ENCODE measurements around the gene MAF.
A peak's percentile ranks its signal among the peaks of the same experiment; 100 is the strongest.

The MAF gene

DNA sequence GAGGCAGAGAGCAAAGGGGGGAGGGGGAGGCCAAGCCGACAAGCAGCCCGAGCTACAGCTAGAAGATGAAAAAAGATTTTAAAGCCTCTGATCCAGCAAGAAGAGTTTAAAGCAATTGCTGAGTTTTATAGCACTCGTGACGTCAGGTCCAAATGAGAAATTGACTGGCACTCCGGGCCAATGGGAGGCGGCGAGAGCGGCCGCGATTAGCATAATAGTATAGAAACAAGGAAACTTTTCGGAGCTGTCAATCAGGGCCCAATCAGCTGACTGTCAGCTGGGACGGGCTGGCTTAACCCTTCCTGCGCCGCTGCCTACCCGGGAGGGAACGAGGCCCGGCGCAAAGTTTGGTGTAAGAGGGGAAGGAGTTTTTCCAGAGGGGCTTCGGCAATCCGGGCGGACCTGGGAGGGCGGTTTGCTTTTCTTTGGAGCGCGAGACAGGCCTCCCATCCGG, at the start of gene MAF:
TSS of gene MAF (minus strand) at position 100 of the 454 bp plus-strand sequence. CDS start 835 bp downstream, outside the sequence.
- peak; percentile 92 for DNase-seq (ENCODE audit: low spot score)

DNA sequence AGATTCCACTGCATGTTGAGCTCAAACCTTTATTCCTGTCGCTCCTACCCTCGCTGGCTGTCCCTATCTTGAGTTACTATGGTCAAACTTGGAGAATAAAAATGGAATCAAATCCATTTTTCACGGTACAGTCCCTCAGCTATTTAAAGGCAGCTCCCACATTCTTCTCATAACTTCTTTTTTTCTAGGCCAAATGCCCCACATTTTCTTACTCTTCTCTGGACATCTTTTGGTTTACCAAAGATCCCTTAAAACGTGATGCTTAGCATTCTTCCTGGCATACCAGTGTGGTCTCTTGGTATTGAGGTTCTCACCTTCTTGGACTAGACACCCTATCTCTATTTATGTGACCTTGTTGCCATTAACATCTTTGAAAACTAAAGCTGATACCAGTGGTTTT, 48.3 kb upstream of the MAF start:
- DNase-seq (ENCODE audit: low spot score): no peak

DNA sequence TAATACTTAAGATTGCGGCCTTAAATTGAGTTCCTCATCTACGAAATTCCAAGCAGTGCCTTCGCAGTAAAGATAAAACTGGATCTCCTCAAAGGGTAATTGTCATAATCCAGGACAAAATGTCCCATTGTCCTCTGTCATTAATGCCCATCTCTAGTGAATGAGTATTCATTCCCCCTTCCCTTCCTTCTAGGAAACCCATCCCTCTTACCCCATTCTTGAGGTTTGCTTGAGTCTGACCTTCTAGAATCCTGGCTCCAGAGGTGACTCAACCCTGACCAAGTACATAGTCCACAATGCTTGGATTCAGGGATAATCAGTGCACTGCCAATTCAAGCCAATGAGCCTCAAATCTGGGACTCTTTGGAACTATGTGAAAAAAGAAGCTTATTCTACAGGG, 47.0 kb upstream of the MAF start:
- no peak for DNase-seq (ENCODE audit: low spot score)

DNA sequence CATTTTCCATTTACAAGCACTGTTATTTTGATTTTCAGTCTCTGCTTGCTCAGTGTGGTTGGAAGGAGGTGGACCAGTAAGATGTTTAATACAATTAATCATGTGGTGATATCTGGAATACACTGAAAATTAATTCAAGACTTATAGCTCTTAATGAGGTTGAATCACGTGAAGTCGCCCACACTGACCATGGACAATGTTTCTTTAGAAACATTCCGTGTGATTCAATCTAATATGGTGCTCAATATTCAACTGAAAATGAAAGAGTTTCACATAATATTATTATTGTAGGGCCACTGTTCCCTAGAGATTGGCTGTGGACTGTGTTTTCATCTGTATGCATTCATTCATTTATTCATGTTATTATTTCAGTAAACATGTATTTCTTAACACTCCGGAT, 45.2 kb upstream of the MAF start:
- DNase-seq (ENCODE audit: low spot score): no peak

- DNase-seq (ENCODE audit: low spot score): no peak
These were observed 44.6 kb upstream of the MAF start for GRCh38 chr16:79644971-79645667.

GRCh38 chr16:79642652-79643051, 42.1 kb upstream of the MAF start:
- DNase-seq (ENCODE audit: low spot score): no peak

DNA sequence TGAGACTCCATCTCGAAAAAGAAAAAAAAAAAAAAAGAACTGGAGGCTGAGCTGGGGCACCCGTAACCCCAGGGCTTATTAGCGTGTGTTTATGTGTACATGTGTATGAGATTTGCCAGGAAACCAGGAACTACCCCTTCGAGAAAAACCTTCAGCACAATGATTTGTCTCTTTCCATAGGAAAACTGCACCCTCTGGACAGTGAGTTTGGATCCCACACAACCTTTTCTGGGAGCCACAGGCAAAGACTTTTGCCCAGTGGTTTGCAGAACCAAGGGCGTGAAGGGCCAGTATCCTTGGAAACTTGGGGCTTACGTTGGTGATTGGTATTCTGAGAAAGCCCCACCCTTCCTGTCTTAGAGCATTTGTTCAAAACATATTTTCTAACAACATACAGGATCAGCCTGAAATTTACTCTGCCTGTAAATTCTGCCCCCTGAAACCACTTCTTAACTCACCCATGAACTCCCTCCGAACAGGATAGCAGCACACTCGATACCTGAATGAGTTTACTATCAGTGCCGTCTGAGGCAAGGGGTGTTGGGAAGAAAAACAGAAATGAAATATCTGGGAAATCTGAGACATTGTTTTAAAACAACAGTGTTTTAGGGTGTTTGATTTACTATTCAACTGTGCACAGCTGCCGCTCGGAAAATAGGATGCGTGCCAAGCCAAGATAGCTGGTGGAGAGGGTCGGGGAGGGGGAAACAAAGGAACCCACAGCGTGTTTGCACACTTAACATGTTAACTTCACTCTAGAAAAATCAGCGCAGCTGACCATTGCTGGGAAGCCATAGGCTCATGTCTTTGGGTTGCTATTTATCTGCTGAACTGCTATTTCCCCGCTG, 40.2 kb upstream of the MAF start:
- no peak for DNase-seq (ENCODE audit: low spot score)

- DNase-seq (ENCODE audit: low spot score): no peak
These were observed 39.2 kb upstream of the MAF start for GRCh38 chr16:79639576-79640311.

DNA sequence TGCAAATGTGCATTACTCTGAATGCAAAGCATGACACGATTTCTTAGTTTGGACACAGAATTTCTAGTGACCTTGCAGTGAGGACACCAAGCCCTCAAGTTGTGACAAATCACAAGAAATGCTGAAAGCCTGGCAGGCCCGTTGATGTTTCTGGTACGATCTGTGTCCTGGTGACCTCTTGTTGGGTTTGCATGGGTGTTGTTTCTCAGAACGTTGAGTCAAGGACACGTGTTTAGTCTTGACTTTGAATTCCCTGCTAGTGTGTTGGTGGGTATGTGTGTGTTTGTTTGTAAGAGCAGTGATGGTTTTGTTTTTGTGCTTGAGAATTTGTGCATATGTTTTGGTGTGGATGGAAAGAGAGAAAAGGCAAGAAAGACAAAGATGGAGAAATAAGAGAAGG, 37.8 kb upstream of the MAF start:
- DNase-seq (ENCODE audit: low spot score): no peak

- no peak for DNase-seq (ENCODE audit: low spot score)
These were observed 35.0 kb upstream of the MAF start for GRCh38 chr16:79635488-79635887.

GRCh38 chr16:79634298-79634697, 33.8 kb upstream of the MAF start:
- DNase-seq (ENCODE audit: low spot score): no peak

GRCh38 chr16:79632289-79632688, 31.8 kb upstream of the MAF start:
- no peak for DNase-seq (ENCODE audit: low spot score)

- no peak for DNase-seq (ENCODE audit: low spot score)
These were observed 28.5 kb upstream of the MAF start for GRCh38 chr16:79628988-79629387.

DNA sequence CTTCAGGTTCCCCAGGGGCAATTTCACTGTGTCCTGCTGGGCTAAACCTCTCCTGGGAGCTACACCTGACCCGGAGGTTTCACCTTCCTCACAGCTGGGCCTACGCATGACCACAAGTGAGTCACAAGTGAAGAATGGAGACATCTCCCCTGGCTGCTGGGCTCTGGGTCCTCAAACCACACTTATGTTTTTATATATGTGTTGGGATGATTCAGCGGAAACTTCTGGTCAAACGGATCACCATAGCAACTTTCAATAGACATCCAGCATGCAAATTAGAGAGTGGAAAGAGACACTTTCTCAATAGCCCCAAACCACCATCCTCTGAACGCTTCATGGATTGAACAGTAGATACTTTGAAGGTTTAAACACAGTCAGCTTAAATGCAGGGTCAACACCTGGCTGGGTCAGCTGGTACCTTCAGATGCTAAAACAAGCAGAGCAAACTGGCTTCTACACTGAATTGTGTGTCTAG, 28.0 kb upstream of the MAF start:
- no peak for DNase-seq (ENCODE audit: low spot score)

- no peak for DNase-seq (ENCODE audit: low spot score)
These were observed 26.6 kb upstream of the MAF start for GRCh38 chr16:79627092-79627491.

- no peak for DNase-seq (ENCODE audit: low spot score)
These were observed 25.2 kb upstream of the MAF start for GRCh38 chr16:79625738-79626137.

GRCh38 chr16:79623824-79624223, 23.3 kb upstream of the MAF start:
- DNase-seq (ENCODE audit: low spot score): no peak

- DNase-seq (ENCODE audit: low spot score): no peak
These were observed 22.5 kb upstream of the MAF start for GRCh38 chr16:79623062-79623461.

GRCh38 chr16:79621027-79621426, 20.5 kb upstream of the MAF start:
- DNase-seq (ENCODE audit: low spot score): no peak

DNA sequence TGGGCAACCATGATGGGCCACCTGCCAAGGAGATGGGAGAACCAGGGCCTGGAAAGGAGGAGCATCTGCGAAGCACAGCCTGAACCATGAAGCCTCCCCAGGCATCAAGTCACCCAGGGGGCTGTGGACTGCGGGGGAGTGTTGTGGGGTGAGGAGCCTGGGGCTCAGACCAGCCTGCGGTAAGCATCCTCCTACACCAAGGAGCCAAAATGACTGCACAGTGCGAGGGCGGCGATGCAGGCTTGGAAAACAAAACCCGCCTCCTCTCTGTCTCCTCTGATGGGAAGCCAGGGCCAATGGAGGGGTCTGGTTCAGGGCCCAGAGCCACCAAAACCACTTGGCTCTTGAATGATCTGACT, 18.1 kb upstream of the MAF start:
- DNase-seq (ENCODE audit: low spot score): no peak

GRCh38 chr16:79618041-79618691, 17.6 kb upstream of the MAF start:
- DNase-seq (ENCODE audit: low spot score): no peak

- DNase-seq (ENCODE audit: low spot score): no peak
These were observed 12.5 kb upstream of the MAF start for GRCh38 chr16:79613009-79613408.

Measured in left forelimb (tissue), 1 donor.